Measurements from ENCODE around the gene NR3C2. TPM values are rescaled to one million over a fixed set of nuclear protein-coding genes. Genes with fewer than 3 reads are reported as not detected.

The NR3C2 gene
- total RNA-seq, 2 experiments from 2014 or later, result 2.0 to 5.2 TPM

DNA sequence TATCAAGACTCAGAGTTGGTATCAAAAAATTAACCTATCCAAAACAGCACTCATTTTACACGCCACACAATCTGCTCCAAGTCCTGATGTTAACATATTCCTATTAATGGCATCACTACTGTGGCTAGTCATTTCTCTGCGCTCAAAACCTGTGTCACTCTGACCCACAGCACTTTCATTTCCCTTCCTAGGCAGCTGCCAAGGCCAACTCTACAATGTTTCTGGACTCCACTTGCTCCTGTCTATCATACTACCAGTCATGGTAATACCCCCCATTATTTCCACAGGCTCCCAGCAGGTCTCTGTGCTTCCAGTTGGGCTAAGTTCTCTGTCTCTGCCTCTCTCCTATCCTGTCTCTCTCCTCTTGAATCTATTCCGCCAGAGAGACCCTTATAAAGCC lies 323.6 kb downstream of the NR3C2 start:
- ChIA-PET CTCF (ENCODE audit: unreplicated experiment) (no interaction called here), POLR2A (no interaction called here)
- Histone ChIP-seq H3K36me3 (ENCODE audit: insufficient read depth, low read length) (no peaks in the 10 kb centered on the region), H3K79me2 (ENCODE audit: insufficient read depth, low read depth, low read length) (no peaks in the 10 kb centered on the region), H3K9me3 (ENCODE audit: low read length) (no peaks in the 10 kb centered on the region), H3K4me3 (ENCODE audit: low read depth, low read length, poor library complexity, severe bottlenecking) (no peak overlapping the region), H3K4me1 (ENCODE audit: insufficient read depth, low read length, poor library complexity, severe bottlenecking) (no peaks in the 10 kb centered on the region), H4K20me1 (ENCODE audit: insufficient read depth, low read length) (no peaks in the 10 kb centered on the region), H3K9me2 (ENCODE audit: insufficient read depth, low read length) (no peaks in the 10 kb centered on the region), H3K27ac (ENCODE audit: low read depth, low read length, poor library complexity, severe bottlenecking) (no peak overlapping the region), H3K4me2 (ENCODE audit: low read length) (no peak overlapping the region), H2AFZ (ENCODE audit: low read length) (no peak overlapping the region)
- intact Hi-C loops (cut with micrococcal nuclease; ENCODE audit: unreplicated experiment), result no loop called here
- TF ChIP-seq, protein P1, sequence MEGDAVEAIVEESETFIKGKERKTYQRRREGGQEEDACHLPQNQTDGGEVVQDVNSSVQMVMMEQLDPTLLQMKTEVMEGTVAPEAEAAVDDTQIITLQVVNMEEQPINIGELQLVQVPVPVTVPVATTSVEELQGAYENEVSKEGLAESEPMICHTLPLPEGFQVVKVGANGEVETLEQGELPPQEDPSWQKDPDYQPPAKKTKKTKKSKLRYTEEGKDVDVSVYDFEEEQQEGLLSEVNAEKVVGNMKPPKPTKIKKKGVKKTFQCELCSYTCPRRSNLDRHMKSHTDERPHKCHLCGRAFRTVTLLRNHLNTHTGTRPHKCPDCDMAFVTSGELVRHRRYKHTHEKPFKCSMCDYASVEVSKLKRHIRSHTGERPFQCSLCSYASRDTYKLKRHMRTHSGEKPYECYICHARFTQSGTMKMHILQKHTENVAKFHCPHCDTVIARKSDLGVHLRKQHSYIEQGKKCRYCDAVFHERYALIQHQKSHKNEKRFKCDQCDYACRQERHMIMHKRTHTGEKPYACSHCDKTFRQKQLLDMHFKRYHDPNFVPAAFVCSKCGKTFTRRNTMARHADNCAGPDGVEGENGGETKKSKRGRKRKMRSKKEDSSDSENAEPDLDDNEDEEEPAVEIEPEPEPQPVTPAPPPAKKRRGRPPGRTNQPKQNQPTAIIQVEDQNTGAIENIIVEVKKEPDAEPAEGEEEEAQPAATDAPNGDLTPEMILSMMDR (conservative IDR thresholded peaks at IDR 0.05; ENCODE audit: low read length), result no peak
- no peak for TF ChIP-seq EZH2phosphoT487 (IDR thresholded peaks at IDR 0.05; ENCODE audit: borderline replicate concordance, low read depth, low read length)
- no peak for DNase-seq (ENCODE audit: low spot score)
- BruUV-seq (replicated peaks), result no TSS peak

- H3K4me2 ChIP-seq (ENCODE audit: low read length), result no peak overlapping the region
- no TSS peak for BruUV-seq (replicated peaks)
- no peak overlapping the region for H3K4me3 ChIP-seq (ENCODE audit: low read depth, low read length, poor library complexity, severe bottlenecking)
- POLR2A ChIA-PET, result interaction anchor here (0.9 kb wide), 1 partner anchor 10 kb away, joined by 3 read pairs; no protein-coding TSS in a partner anchor
- no peaks in the 10 kb centered on the region for H3K79me2 ChIP-seq (ENCODE audit: insufficient read depth, low read depth, low read length)
- H4K20me1 ChIP-seq (ENCODE audit: insufficient read depth, low read length), result no peaks in the 10 kb centered on the region
- intact Hi-C loops (cut with micrococcal nuclease; ENCODE audit: unreplicated experiment), result no loop called here
- H2AFZ ChIP-seq (ENCODE audit: low read length), result no peak overlapping the region
- no peaks in the 10 kb centered on the region for H3K36me3 ChIP-seq (ENCODE audit: insufficient read depth, low read length)
- DNase-seq (ENCODE audit: low spot score), result no peak
- H3K9me3 ChIP-seq (ENCODE audit: low read length), result no peaks in the 10 kb centered on the region
- TF ChIP-seq, protein P1 (conservative IDR thresholded peaks at IDR 0.05; ENCODE audit: low read length), result no peak
- TF ChIP-seq EZH2phosphoT487 (IDR thresholded peaks at IDR 0.05; ENCODE audit: borderline replicate concordance, low read depth, low read length), result no peak
- H3K27ac ChIP-seq (ENCODE audit: low read depth, low read length, poor library complexity, severe bottlenecking), result no peak overlapping the region
- H3K4me1 ChIP-seq (ENCODE audit: insufficient read depth, low read length, poor library complexity, severe bottlenecking), result no peaks in the 10 kb centered on the region
- no peaks in the 10 kb centered on the region for H3K9me2 ChIP-seq (ENCODE audit: insufficient read depth, low read length)
- CTCF ChIA-PET (ENCODE audit: unreplicated experiment), result no interaction called here
Measured at GRCh38 chr4:148118179-148118578, 324.0 kb downstream of the NR3C2 start.

GRCh38 chr4:148116969-148117368 lies 325.2 kb downstream of the NR3C2 start:
- no peaks in the 10 kb centered on the region for H3K9me2 ChIP-seq (ENCODE audit: insufficient read depth, low read length)
- ChIA-PET CTCF (ENCODE audit: unreplicated experiment) (no interaction called here), POLR2A (interaction anchor here (0.8 to 1.0 kb wide), 2 partner anchors 16 to 106 kb away, joined by 3 to 4 read pairs; no protein-coding TSS in a partner anchor)
- H3K79me2 ChIP-seq (ENCODE audit: insufficient read depth, low read depth, low read length), result no peaks in the 10 kb centered on the region
- intact Hi-C loops (cut with micrococcal nuclease; ENCODE audit: unreplicated experiment), result no loop called here
- H4K20me1 ChIP-seq (ENCODE audit: insufficient read depth, low read length), result no peaks in the 10 kb centered on the region
- DNase-seq (ENCODE audit: low spot score), result no peak
- no TSS peak for BruUV-seq (replicated peaks)
- no peaks in the 10 kb centered on the region for H3K4me1 ChIP-seq (ENCODE audit: insufficient read depth, low read length, poor library complexity, severe bottlenecking)
- no peaks in the 10 kb centered on the region for H3K9me3 ChIP-seq (ENCODE audit: low read length)
- no peak overlapping the region for H3K4me2 ChIP-seq (ENCODE audit: low read length)
- no peak overlapping the region for H2AFZ ChIP-seq (ENCODE audit: low read length)
- no peak for TF ChIP-seq EZH2phosphoT487 (IDR thresholded peaks at IDR 0.05; ENCODE audit: borderline replicate concordance, low read depth, low read length)
- TF ChIP-seq, protein P1 (conservative IDR thresholded peaks at IDR 0.05; ENCODE audit: low read length), result no peak
- H3K36me3 ChIP-seq (ENCODE audit: insufficient read depth, low read length), result no peaks in the 10 kb centered on the region
- no peak overlapping the region for H3K27ac ChIP-seq (ENCODE audit: low read depth, low read length, poor library complexity, severe bottlenecking)
- H3K4me3 ChIP-seq (ENCODE audit: low read depth, low read length, poor library complexity, severe bottlenecking), result no peak overlapping the region

Data from OCI-LY7 (cell line).